GM18498 (cell line): ENCODE data around the gene ARHGAP11A.
"Not testable (repeated sequence)": the region's sequence is repeated elsewhere in the genome, so short reads cannot be mapped to it uniquely, and the experiment has no call there.

Experiments
- ATAC-seq: cut with Tn5 transposase; IDR thresholded peaks from one replicate; pipeline ENCODE4 v1.9.1; 2021; ENCODE audit warnings: mild to moderate bottlenecking, moderate library complexity; ENCODE audit not compliant: unreplicated experiment

Gene ARHGAP11A

GRCh38 chr15:32615051-32615870 lies at the start of gene ARHGAP11A:
Gene ARHGAP11A (plus strand): TSS chr15:32615504. CDS start chr15:32616212, 708 bp downstream.
- ATAC-seq, result peak; percentile 78

DNA sequence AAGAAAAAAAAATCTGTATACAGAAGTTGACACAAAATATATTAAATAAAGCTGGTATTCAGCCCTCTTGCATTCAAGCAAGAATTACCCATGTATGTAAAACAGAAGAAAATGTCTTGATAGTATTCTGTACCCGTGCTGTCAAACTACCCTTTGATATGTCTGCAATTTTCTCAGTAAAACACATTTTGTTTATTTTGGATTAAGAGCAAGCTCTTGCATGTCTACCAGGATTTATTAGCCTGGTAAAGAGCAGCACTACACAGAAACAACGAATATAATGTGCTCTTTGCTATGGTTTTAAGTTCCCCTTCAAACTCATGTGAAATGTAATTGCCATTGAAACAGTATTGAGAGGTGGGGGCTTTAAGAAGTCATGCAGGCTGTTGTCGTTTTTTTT lies 46.3 kb upstream of the ARHGAP11A start:
- not testable (repeated sequence) for ATAC-seq

DNA sequence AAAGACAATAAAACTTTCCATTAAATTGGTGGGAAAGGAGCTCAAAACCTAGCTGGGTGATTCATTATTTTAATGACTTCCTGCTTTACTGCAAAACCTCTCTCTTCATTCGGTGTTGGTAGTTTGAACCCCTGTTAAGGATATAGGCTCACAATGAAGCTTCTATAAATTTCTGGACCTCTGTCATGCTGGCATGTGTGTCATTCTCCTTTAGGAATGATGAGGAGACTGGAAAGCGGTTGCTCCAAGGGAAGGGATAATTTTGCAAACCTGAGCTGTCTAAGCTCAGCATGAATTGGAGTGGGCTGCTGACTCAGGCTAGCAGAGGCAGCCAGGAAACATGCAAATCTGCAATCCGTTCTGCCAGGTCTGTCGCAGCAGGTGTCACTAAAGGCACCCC lies 36.8 kb upstream of the ARHGAP11A start:
- not testable (repeated sequence) for ATAC-seq

DNA sequence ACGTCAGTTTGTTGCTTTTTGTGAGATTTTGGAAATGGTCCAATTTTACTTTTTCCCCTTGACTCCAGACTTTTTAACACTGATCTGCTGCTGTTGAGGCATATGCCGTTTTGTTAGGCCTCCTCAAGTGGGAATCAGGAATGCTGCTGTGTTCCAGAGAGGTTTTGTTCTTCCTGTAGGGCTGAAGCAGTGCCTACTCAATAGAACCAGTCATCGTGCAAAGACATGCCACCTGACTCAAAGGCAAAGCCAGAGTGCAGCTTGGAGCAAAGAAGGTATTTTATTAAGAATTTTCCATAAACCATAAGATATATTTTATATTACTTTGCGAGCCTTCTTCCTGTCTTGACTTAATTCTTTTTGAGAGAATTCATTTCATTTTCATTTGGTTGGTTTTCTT lies 29.5 kb upstream of the ARHGAP11A start:
- ATAC-seq, result not testable (repeated sequence)

DNA sequence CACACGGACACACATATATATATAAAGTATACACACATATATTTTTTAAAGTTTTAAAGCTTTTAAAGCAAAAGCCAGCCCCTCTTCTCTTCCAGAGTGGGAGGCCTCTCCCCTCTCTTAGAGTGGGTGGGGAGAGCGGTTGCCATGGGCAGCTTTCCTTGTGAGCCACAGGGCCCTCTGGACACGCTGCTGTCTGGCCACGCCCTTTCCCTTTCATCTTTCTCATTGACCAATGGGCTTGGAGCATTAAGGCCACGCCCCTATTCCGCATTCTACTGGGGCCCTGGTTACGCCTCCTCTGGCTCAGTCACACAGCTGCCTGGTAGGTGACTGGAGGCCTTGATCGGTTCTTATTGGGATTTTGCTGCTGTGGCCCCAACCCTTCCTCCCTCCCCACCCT lies 22.2 kb upstream of the ARHGAP11A start, which contains the start of gene GOLGA8N:
TSS of gene GOLGA8N (plus strand) at position 306 of the 400 bp plus-strand sequence.
- not testable (repeated sequence) for ATAC-seq

DNA sequence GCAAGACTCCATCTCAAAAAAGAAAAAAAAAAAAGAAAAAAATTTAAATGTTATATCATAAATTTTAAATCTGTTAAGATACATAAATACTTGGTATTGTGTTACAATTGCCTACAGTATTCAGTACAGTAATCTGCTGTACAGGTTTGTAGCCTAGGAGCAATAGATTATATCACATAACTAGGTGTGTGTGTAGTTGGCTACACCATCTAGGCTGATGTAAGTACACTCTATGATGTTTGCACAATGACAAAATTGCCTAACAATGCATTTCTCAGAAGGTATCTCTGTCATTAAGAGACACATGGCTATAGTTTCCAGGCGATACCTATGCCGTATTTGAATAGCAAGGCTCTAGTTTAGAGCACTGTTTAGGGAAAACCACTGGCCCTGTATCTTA lies 5.8 kb upstream of the ARHGAP11A start:
- ATAC-seq, result not testable (repeated sequence)

DNA sequence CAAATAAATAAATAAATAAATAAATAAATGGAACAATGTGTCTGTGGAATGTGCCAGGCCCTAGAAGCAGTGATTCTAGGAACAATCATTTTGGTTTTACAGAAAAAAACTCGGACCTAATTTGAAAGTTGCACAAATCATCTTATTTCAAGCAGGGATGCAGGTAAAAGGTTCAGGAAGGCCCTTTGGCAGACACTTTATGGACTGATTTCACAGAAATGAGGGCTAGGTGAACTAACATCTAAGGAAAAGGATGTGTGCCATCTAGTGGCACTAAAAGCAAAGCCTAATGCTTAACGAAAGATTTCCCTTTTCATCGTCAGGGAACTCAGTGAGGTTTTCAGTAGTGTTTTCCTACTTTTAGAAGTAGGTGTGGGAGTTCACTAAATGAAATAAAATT lies 4.6 kb upstream of the ARHGAP11A start:
- ATAC-seq, result not testable (repeated sequence)

DNA sequence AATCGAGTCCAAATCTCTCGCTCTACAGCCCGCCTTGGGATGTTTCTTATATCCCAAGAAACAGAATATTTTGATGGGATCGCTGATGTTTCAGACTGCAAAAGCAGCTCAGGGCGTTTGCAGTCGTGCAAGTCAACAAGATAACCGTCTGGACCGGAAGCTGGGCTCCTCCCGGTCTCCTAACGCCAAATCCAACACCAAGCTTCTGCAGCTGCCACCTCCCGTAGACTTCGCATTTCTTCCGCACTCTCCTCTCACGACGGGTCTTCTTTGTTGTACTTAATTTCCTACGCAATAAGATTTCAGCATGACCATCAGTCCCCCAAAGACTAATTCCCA lies 623 bp upstream of the ARHGAP11A start:
- peak; percentile 34 for ATAC-seq

DNA sequence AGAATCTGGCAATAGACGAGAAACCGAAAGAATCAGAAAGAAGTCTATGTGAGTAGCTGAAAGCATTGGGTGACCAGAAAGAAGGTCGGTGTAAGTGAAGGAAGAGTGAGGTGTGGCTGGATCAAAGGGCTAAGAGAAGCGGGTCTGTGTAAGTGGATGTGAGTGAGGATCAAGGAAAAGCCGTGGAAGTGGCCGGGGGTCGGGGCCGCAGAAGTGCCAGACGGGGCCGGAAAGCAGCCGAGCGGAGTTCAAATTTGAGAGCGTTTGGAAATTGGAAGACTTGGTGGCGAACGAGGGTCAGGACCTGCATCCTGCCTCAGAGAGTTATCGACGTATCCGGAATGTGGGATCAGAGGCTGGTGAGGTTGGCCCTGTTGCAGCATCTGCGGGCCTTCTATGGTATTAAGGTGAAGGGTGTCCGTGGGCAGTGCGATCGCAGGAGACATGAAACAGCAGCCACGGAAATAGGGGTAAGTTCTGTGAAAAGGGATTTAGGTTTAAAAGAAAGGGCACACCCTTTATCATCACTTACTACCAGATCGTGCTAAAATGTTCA lies 645 bp downstream of the ARHGAP11A start:
- ATAC-seq, result peak; percentile 21

- no peak for ATAC-seq
Measured at GRCh38 chr15:32636410-32636809, 21.1 kb downstream of the ARHGAP11A start.

DNA sequence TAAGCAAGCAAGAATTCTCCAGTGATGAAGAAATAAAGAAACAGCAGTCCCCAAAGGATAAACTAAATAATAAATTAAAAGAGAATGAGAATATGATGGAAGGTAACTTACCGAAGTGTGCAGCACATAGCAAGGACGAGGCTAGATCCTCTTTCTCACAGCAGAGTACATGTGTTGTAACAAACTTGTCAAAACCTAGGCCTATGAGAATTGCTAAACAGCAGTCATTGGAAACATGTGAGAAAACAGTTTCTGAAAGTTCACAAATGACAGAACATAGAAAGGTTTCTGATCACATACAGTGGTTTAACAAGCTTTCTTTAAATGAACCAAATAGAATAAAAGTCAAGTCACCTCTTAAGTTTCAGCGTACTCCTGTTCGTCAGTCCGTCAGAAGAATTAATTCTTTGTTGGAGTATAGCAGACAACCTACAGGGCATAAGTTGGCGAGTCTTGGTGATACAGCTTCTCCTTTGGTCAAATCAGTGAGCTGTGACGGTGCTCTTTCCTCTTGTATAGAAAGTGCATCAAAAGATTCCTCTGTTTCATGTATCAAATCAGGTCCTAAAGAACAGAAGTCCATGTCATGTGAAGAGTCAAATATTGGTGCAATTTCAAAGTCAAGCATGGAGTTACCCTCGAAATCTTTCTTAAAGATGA lies 21.7 kb downstream of the ARHGAP11A start:
- peak; percentile 69 for ATAC-seq

GRCh38 chr15:32637704-32638103 lies 22.4 kb downstream of the ARHGAP11A start:
- no peak for ATAC-seq

- ATAC-seq, result no peak
Measured at GRCh38 chr15:32641517-32642059, 26.3 kb downstream of the ARHGAP11A start, which contains the start of gene SCG5. Gene SCG5 (plus strand): TSS chr15:32641710. CDS start chr15:32643593, 1,883 bp downstream.

DNA sequence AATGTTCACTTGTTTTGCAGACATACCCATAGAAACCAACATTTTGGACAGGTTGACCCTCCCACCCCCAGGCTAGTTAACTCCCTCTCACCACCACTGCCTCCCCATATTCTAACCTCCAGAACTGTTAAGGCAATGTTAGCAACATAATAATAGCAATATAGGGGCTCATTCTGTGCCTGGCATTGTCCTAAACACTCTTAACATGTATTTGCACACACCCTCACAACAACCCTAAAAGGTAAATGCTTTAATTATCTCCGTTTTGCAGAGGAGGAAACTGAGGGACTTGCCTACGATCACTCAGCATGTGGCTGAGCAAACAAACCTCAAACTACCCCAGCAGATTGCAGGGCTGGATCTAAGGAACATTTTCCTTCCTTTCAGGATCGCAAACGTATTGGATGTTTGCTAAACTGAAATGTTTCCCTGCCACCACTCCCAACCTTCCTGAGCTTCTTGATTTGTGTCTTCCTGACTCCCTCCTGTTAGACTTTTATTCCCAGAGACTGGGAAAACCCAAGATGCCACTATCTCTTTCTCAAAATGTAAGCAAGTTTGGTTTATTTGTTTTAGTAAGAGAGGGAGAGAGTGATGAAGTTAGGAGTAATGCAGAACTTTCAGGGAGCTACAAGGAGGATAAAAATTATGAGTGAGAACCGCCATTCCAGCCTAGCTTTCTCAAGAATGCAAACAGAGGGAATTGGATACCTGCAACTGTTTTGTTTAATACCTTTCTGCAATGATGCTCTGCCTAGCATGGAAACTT lies 27.5 kb downstream of the ARHGAP11A start:
- no peak for ATAC-seq

DNA sequence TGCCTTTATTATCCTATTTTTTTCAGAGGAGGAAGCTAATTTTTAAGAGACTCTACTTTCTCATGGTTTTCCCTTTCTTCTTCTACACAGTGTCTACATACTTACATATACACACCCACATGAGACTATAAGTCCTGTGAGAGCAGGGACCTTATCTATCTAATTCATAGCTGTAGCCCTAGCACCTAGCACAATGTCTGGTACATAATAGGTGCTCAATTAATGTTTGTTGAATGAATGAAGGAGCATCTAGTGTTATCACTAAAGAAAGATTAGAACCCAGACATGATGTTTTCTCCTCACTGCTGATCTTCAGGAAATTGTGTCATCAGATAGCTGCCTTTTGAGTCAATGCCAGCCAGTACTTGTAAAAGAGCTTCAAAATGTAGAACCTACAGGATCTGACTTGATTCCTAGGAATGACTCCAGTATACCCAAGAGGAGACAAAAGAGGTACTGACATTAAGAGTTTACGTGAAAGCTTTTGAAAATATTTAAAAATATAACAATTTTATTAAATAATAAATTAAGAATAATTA lies 28.7 kb downstream of the ARHGAP11A start:
- ATAC-seq, result no peak

DNA sequence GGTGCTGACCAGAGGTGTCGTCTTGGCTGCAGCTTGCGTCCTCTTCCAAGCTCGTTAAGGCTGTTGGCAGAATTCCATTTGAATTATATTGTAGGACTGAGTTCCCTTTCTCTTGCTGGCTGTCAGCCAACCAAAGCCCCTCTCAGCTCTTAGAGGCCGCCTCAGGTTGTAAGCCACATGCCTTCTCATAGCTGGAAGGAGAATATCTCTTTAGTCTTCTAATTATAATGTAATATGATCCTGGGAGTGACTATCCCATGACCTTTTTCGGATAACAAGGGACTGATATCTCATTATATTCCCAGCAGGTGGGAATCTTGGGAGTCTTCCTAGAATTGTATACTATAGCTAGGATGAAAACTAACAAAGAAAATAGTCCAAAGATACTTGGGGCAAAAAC lies 31.0 kb downstream of the ARHGAP11A start:
- no peak for ATAC-seq

DNA sequence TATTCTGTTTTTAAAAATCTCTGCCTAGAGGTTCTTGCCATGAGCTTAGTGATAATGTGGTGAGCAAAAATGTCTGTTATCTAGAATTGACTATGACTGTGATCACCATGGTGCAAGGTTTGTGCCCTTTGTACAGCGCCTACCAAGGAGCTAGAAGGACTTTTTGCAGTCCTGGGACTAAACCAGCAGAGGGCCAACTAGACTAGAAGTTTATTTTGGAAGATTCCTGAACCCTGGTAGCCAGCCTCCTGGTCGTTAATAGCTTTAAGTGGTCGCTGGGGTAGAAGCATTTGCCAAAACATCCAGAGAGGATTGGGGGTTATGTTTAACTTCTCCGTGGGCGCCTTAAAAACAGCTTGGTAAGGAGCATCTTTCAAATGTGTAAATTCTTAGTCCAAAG lies 34.0 kb downstream of the ARHGAP11A start:
- no peak for ATAC-seq

DNA sequence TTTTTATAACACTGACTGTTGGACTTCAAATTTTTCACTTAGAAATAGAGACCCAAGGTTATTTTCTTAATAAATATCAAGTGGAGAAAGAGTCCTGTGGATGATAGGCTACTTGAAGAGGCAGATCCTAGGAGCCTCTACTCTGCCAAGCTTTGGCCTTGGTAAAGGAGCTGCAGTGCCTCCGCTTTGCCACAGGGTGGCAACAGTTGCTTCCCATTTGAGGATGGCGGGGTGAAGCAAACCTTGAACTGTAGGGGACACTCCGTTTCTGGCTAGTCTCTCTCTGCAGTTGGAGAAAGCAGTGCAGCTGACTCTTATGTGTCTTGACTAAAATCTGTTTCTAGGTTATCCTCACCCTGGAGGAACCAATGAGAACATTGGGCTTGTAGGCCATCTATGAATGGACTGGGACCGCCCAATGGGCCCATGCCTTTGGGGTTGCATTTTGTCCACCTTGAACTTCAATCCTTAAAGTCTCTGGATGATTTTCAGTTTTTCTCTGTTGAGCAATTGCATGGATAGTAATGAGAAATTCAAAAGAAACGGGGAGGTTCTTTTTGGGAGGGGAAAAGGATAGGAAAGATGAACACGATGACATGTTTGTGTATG lies 36.0 kb downstream of the ARHGAP11A start:
- peak; percentile 90 for ATAC-seq

DNA sequence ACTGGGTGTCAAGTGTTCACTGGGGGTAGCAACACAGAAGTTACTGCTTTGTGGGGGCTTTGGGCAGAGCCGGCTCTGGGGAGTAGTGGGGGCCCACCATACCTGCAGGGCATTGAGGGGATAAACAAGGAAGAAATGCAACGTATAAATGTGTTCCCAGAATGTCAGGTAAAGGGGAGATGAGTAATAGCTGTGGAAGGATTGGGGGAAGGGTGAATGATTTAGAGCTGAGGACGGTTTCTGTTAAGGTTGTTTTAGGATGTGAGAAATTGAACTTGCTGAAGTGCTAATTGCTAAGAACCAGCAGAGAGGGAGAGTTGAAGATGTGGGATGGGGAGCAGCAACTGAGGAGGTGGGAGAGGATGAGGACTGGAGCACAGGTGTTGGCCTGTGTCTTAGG lies 36.9 kb downstream of the ARHGAP11A start:
- no peak for ATAC-seq

DNA sequence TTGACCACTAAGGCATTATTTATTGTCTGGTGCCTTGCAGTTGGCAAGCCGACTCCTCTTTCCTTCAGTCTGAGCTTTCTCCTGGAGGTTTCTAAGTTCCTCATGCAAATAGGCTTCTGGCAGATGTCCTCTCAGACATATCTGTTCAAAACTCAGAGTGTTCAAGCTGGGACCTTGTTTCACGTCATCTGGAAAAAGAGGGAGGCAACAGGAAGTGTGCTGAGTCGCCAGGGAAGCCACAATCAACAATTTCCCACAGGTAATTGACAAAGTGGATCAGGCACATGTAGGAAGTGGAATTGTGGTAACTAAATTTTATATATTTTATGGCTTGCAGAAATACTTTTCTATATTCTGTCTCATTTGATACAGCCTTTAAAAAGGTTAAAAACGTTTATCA lies 40.8 kb downstream of the ARHGAP11A start:
- no peak for ATAC-seq
